UCSD-AML1 (cell line): ENCODE measurements around the gene CNFN.

Experiments used
- DNase-seq: peaks from one replicate; lab custom pipeline; 2025; ENCODE audit not compliant: unreplicated experiment; lab: John Stamatoyannopoulos, UW

CNFN gene

DNA sequence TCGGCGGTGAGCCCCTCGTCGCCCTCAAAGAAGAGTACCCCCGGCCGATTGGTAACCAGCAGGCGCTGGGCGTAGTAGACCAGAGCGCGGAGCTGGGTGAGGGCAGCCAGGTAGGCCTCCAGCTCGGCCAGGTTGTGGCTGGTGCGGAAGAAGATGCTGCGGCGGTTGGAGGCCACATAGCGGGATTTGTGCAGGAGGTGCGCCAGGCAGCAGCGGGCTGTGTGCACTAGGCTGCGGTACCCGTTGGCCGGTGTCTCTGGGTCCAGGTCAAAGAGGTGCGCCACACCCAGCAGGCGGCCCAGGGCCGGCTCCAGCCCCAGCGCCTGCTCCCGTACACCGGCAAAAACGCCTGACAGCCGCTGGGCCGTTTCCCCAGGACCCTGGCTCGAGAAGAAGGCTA, 20.3 kb upstream of the CNFN start:
- DNase-seq: no peak

DNA sequence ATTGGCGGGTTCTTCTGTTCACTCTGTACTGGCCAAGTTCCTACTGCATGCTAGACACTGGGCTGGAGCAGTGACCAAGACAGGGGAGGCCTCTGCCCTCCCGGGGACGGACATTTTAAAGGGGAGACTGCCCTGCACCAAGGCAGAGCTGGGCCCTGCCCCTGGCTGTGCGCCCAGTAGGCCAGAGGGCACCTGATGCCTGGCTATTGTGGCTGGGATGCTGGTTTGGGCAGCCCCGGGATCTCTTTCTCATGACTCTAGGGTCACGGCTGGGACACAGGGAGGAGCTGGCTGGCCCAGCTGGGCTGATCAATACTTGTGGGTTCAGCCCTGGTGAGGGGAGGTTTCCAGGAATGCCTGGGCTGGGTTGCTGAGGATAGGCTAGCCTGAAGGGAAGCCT, 19.4 kb upstream of the CNFN start:
- DNase-seq: no peak

DNA sequence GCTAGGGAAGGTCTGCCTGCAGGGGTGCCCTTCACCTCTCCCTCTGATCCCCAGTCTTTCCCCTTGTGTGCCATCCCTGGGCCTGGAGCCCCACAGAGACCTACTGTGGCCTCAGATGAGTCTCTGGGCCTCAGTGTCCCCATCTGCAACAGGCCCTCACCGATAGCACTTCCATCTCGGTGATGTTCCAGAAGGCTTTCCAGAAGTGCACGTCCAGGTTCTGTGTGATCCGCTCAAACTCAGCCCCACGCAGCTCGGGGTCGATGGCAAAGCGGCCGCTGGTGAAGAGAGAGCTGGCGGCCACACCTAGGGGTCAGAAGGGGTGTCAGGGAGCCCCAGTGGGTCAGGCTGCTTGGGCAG, 17.7 kb upstream of the CNFN start:
- no peak for DNase-seq

DNA sequence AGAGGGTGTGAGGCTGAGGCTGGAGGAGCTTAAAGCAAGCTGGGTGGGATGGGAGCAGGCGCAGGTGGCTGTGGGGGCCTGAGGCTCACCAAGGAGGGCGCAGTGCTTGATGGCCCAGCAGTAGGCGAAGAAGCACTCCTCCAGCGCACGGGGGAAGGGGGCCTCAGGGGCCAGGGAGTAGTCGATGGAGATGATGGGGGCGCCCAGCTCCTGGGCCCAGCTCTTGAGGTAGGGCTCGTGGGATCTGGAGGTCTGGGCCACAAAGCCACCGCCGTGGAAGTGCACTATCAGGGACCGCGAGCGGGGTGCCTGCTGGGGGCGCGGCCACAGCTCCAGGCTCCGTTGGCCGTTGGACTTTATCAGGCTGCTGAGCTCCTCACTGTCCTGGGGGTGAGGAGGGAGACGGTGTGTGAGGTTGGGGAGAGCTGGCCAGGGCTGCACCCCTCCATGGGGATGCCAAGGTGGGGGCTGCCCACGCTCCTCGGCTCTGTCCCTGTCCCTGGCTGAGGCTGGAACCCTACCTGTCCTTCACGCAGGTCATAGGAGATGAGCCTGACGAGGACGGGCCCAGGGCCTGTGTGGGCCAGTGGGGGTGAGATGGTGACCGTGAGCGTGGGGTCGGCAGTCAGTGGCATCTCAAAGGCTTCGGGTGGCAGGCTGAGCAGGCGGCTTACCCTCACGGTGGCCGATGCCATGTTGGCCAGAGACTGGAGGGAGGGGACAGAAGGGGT, 17.2 kb upstream of the CNFN start:
- no peak for DNase-seq

DNA sequence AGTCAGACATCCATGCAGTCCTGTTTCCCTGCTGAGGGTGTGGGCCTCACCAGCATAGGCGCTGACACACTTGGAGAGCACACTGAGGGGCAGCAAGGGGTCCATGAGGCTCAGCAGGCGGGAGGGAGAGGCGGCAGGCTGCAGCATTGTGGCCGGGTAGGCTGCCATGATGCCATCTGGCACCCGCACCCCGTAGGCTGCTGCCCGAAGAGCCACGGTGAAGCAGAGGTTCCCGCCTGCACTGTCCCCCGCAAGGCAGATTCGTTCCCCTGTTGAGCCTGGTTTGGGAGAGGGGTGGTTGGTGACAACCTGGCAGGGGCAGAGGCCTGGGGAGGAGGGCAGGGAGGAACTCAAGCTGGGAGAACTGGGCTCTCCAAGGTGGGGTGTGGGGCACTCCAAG, 16.0 kb upstream of the CNFN start:
- DNase-seq: no peak

DNA sequence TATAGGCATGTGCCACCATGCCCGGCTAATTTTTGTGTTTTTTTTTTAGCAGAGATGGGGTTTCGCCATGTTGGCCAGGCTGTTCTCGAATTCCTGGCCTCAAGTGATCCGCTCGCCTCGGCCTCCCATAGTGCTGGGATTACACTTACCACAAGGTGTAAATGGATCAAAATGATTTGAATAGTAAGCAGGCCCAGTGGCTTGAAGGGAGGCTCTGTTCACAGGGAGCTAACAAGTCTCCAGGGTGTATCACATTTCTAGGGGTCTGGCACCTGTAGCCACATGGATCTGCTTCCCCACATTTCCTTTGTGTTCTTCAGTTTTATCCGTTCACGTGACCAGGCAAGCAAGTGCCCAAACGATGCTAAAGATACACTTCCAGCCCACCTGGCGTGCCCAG, 13.5 kb upstream of the CNFN start:
- no peak for DNase-seq

DNA sequence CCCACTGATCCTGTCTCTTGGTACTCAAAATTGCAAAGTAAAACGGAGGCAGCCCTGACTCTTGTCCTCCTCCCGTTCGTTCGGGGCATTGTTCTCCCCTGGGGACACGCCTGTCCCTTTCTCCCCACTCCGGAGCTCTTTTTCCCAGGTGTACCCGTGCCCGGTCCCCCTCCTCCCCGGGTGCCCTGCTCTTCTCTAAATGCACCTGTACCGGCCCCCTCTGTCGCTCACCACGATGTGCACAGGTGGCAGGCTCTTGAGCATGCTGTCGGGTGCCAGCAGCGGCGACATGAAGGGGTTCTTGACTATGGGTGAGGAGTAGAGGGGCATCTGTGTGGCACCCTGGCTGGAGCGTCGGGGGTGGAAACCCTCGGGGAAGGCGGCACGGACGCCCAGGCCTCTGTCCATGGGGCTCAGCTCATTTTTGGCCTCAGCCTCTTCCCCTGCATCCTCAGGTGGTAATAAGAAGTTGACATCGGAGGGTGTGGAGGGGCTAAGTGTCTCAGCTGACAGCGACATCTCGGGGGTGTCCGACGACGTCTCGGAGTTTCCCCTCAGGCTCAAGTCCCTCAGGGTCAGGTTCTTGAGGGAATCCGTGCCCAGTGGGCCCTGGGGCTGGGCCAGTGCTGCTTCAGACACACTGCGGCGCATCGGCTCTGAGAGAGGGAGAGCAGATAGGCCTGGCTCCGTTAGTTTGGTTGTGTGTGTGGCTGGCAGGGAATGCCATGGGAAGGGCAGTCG, 12.4 kb upstream of the CNFN start:
- DNase-seq: no peak

DNA sequence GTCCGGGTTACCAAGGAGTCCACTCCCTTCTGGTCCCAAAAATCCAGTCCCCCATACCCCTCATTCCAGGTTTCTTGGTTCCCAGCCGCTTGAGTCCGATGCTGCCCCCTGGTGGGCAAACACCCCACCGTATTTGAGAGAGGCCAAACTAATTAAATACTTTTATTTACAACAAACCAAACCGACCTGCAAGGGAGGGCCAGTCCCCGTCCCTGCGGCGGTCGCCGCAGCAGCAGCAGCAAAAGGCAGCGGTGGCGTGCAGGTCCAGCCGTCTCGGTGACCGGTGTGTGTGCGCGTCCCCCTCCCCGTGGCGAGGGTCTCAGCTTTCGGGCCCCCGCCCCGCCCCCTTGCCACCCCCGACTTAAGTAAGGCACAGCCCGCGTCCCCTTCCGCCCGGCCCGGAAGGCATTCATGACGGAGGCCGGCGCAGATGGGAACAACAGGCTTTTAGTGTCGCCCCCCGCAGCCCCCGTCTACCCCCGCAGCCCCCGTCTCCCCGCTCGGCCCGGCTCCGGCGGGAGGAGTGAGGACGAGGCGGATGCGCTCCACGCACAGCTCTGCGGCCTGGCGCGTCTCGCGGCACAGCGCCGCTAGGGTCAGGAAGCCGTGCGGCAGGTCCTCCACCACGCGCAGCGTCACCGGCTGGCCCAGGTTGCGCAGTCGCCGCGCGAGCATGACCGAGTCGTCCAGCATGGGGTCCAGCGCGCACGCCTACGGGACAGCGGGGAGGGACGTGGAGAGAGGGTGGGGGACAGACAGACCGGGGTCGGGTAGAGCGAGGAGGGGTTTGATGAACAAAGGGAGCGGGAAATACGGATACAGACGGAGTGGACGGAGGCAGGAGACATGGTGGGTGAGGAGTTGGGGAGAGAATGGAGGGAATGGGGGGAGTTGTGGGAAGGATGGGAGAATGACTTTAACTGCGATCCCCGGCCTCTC, 11.5 kb upstream of the CNFN start:
- DNase-seq: peak; percentile 67

DNA sequence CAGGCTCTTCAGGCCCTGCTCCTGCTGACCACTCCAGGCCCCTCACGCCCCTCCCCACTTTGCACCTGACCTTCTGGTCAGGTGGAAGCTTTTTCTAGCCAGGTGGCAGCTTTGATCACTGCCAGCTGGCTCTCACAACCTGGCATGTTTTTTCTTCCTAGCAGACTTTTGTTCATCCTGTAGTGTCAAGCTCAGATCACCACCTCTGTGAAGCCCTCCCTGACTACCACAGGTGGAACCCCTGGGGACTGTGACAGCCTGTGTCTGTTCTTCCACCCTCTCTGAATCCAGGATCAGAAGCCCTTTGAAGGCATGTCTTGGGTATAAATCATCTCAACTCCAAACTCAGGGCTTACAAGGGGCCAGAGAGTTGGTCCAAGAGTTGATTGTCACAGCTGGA, 10.3 kb upstream of the CNFN start:
- DNase-seq: no peak

DNA sequence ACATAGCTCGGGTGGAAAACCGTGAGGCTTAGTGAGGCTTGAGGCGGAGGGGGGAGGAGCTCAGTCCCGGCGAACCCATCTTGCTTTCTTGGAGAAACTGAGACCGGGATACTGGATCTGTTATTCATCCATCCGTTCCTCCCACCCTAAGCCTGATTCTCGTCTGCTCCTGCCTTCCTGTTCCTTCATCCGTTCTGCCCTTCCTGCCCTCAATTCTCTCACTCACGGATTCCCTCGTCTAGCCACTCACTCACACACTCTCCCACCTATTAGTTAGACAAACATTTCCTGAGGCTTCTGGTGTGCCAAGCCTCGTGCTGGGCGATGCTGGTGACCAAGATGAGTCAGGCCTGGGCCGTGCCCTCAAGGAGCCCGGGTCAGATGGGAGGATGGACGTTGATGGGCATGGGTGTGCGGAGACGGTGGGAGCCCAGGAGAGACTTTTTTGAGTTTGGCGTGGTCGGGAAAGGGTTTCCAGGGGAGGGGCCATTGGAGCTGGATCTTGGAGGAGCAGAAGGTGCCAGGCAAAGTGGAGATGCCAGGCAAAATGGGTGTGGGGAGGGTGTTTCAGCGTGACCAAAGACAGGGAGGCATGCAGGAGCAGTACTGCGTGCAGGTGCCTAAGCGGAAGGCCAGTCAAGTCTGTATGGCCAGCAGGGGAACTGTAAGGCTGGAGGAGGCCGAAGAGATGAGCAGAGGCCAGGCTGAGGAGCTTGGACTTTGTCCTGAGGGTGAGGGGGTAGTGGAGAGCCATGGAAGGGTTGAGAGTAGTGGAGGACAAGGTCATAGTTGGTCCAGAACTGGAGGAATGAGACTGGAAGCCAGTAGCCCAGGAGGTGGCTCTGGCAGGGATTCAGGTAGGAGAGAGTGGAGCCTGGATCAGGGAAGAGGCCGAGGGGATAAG, 7.4 kb upstream of the CNFN start:
- DNase-seq: no peak

DNA sequence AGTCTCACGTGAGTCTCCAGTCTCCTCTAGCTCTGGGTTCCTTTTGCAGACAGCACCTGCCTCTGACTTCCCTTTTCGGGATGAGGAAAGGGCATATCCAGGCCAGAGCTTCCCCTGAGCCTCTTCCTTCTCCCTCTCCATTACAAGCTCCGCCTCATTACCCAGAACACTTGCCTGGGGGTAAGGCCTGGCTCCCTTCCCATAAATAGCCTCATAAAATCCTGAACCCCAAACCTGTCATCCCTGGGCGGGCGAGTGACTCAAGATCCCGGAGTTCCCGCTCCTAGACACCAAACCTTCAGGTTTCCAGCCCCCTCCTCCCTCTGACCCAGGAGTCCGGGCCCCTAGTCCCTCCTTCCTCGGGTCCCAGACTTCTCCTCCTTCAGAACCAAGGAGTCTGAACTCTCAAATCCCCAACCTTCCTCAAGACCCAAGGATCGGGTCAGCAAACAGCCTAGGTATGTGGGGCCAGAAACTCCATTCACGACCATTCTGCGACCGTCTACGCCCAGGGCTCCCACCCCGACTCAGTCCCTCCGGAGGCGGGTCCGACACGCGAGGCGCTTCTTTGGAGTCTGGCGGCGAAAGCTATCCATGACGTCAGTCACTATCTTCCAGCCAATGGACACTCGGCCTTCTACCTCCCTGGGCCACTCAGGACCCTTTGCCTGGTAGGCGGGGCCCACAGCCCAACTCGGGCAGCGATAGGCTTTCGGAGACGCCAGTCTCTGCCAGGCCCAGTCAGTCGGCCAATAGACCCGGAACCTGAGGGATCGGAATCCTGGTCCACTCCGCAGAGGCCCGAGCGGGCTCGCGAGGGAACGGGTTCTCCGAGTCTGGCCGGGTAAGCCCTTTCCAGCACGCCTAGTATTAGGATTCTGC, 6.5 kb upstream of the CNFN start:
- DNase-seq: peak; percentile 99

DNA sequence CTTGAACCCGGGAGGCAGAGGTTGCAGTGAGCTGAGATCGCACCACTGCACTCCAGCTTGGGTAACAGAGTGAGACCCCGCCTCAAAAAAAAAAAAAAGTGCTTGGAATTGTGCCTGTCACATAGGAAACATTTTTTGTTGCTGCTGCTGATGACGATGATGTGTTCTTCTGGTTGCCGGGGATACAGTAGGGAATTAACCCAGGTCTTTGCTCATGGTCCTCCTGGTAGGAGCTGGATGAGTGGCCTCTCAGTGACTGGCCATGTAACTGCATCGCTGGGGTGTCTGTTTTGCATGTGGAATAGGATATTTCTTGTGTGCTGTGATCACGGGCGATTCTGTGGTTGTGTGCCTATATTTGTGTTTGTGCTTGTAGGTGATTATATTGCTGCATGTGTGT, 4.7 kb upstream of the CNFN start:
- no peak for DNase-seq

DNA sequence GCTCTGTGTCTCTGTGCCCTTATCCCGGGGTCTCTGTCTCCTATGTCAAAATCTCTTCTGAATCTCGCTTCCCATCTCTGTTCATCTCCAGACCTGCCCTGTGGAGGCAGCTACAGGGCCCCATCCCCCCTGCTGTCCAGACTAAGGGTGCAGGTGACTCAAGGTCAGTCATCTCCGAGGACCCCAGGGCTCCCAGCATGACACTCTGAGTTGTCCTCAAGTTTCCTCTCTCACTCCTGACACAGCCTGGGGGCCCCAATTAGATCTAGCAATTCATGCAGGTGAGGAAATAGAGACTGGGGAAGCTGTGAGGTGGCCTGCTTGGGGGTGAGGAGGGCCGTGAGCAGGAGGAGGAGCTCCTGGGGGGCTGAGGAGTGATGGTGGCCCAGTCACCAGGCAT, 2.1 kb upstream of the CNFN start:
- no peak for DNase-seq

DNA sequence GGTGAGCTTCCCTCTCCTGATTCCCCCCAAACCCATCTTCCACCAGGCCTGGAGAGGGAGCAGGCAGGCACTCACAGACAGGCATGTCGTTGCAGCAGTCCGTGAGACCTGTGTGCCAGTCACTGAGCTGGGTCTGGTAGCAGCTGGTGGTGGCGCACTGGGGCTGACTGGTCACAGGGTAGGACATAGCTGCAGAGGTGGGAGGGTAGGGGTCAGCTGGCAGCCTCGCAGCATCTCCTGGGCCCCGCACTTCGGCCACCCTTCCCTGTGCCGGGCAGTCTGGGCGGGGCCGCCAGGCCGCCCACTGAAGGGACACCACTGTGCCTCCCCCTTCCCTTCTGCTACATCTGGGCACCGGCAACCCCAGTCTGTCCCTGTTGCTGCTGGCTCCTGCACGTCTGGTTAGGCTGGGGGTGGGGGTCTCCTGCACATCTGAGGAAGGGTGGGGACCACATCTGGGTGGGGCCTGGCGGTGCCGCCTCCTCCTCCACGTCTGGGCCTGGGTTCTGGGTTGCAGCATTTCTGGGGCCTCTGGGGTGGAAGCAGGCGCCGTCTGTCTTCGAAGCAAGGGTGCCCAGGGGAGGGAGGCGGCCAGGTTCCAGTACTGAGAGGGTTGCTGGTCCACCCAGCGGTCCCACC, 1.1 kb downstream of the CNFN start:
- DNase-seq: no peak

DNA sequence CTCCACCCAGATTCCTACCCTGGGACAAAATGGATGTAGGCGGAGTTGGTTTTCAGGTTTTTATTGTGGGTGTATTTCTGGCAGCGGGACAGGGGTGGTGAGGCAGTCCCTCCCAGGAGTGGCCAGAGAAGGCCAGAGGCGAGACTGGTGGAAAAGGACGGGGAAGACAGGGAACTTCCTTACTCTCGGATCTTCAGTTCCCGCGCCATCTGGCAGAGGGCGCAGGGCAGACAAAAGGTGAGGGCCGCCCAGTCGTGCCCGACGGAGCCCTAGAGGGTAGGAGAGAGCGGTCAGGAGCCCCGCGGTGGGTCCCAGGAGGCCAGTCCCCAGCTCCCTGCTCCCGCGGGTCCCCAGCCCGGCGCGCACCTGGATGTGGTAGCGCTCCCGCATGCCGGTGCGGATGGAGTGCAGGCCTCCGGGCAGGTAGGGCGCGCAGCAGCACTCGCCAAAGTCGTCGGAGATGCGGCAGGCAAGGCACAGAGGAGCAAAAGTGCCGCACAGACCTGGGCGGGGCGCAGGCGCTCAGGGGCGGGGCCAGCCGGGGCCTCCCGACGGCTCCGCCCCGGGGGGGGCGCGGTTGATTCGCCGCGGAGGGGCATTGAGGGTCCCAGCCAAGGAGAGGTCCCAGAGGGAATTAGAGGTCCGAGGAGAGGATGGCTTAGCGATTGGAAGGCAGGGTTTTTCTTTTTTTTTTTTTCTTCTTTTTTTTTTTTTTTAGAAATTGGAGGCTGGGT, 3.0 kb downstream of the CNFN start:
- DNase-seq: peak; percentile 80

DNA sequence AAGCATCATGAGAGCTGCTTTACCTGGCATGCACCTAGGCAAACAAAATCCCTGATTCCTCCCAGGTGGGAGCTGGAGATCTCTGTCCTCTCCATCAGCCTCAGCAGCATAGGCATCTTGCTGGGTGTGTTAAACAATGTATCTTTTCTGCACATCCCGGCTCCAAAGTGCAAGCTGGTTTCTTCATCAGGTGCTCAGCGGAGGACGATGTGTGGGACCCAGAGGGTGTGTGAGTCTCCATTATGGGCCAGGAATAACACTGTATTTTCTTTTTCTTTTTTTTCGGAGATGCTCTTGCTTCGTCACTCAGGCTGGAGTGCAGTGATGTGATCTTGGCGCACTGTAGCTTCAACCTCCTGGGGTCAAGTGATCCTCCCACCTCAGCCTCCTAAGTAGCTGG, 9.9 kb downstream of the CNFN start:
- no peak for DNase-seq

DNA sequence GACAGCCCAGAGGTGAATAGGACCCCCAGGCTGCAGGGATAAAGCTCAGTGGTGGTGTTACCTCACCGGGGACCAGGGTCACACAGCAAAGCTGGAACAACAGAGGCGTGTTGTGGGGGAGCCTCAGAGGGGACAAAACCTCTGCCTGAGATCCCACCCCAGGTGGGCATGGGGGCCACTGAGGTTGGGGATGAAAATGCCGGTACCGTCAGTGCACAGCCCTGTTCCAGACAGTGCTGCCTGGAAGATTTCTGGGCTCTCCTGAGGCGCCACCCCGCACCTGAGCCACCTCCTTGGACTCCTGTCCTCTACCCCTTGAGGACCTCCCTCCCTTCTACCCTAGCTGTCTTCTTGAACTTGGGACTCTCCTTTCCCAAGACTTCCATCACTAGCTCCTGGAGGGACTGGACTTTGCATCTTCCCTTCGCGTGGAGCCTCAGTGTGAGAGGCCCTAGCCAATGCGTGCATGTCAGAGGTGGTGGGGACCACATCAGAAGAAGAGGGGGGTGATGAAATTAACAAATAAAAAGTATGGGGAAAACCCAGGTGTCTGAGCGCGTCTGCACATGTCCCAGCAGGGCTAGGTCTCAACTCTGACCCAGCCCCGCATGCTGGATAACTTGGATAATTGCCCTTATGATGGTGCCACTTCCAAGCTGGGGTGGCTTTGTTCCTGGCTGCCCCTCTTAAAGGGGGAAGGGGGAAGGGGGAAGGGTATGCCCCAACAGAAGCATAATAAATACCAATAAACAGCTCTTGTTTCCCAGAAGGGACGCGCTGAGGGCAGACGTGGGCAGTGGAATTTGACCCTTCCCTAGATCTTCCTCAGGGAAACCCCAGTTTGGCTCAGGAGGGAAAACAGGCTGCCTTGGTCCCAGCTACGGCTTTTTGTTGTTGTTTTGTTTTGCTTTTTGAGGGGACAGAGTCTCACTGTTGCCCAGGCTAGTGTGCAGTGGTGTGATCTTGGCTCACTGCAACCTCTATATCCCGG, 11.6 kb downstream of the CNFN start:
- no peak for DNase-seq

DNA sequence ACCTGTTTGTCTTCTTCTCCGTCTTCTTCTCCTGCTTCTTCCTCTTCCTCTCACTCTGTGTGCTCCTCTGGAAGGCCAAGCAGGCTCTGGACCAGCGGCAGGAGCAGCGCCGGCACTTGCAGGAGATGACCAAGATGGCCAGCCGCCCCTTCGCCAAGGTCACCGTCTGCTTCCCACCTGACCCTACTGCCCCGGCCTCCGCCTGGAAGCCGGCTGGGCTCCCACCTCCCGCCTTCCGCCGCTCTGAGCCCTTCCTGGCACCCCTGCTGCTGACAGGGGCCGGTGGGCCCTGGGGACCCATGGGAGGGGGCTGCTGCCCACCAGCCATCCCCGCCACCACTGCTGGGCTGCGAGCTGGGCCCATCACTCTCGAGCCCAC, 13.9 kb downstream of the CNFN start:
- no peak for DNase-seq
